ENCODE results near the gene CFH.
A peak's percentile ranks its signal among the peaks of the same experiment; 100 is the strongest.
"Not testable (repeated sequence)": the region's sequence is repeated elsewhere in the genome, so short reads cannot be mapped to it uniquely, and the experiment has no call there.

Gene CFH

DNA sequence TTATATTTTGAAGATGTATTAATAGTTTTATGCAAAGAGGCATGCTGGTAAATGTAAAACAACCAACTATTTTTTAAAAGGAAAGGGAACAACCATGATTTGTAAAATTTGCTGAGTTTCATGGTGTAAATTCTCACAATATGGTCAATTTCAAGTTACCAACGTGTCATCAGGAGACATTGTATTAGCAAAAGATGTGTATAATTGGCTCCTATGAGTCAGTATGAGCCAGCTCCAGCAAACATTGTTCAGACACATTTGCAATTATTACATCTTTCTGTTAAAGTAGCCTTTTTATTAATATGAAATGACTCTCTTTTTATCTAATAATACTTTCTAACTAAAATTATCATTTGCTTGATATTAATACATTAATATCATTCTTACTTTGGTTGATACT is 15.3 kb downstream of the CFH start:
- no peak for DNase-seq (ENCODE audit: low read depth)

DNA sequence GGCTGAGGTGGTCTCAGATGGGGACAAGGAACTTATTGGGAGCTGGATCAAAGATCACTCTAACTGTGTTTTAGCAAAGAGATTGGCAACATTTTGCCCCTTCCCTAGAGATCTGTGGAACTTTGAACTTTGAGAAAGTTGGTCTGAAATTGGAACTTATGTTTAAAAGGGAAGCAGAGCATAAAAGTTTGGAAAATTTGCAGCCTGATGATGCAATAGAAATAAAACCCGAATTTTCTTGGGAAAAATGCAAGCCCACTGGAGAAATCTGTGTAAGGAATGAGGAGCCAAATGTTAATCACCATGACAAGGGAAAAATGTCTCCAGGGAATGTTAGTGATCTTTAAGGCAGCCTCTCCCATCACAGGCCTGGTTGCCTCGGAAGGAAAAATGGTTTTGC is 17.2 kb downstream of the CFH start:
- DNase-seq (ENCODE audit: low read depth): no peak

DNA sequence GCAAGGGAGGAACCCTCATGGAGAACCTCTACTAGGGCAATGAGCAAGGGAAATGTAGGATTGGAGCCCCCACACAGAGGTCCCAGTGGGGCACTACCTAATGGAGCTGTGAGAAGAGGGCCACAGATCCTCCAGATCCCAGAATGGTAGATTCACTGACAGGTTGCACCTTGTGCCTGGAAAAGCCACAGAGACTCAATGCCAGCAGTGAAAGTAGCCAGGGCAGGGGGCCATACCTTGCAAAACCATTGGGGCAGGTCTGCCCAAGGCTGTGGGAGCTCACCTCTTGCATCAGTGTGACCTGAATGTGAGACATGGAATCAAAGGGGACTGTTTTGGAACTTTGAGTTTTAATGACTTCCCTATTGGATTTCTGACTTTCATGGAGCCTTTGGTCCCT is 17.9 kb downstream of the CFH start:
- DNase-seq (ENCODE audit: low read depth): no peak

DNA sequence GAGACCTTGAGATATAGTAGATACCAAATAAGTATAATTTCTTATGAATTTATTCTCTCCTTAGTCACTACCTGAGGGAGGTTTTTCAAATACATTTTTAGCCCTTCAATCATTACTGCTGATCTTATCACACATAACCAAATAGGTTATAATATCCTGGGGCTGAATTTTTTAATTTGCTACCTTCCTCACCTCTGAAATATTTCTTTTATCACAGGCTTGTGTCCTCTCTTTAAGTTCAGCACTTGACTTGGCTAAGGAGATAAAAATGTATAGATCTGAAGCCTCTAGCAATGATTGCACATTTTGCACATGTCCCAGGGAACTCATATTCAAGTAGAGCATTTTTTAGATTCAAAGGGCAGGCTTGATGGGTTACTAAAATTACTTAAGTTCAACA is 23.1 kb downstream of the CFH start:
- DNase-seq (ENCODE audit: low read depth): no peak

DNA sequence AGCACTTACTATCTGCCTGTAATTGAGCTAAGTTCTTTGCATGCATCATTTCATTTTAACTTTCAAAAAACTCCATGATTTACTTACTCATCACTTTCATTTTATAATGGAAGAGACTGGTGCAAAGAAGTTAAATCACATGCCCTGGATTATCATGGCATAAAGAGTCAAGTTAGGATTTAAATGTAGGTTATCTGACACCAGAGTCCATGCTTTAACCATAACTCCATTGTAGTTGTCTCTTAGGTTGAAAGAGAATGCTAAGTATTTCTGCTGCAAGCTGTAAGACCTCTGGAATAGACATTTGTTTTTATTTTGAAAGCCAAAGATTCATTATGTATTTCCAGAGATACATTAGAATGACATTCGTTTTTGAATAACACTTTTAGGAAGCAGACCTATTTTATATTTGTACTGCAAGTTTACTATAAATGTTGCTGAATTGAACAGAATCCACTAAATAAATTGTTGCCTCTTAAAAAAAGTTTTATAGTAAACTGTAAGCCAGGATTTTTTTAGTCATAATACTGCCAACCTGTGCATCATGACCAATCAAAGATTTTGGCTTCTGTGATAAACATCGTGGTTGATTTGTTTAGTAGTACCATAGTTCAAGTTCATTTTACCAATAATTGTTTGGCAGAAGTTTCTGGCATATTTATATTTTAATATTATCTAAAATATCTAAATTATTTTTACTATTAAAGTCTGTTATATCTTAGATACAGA is 26.1 kb downstream of the CFH start:
- no peak for DNase-seq (ENCODE audit: low read depth)

DNA sequence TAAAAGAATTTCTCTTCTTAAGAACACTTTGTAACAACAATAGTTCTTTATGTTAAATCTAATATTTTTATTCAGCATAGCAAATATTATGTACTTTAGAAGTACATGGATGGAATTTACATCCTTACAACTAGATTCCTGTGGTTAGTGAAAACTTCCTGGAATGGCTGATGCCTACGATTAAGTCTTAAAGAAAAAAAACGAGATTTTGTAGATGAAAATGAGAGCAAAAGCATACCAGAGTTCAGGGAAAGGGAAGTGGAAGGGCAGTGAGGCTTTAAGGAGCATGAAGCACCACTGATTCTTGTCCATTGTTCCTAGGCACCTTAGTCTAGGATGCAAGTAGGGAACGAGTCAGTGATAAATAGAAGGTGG is 26.7 kb downstream of the CFH start:
- DNase-seq (ENCODE audit: low read depth): peak; percentile 16

DNA sequence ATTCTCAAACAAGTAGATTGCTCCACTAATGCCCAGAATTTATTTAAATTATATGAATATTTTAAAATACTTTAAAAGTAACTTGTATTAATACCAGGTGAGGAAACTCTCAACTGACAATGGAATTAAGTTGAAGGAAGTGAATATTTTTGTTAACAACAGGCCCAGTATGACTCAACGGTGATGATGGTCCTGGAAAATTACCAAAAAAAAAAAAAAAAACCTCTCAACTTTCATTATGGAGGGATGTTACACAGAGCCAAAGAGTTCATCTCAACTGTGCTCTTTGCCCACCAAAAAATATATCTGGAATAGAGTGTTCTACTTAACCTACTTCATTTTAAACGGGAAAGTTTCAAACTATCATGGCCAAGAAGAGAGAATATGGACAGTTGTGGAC is 28.3 kb downstream of the CFH start:
- DNase-seq (ENCODE audit: low read depth): no peak

- no peak for DNase-seq (ENCODE audit: low read depth)
Observed at GRCh38 chr1:196684476-196684875, 32.6 kb downstream of the CFH start.

DNA sequence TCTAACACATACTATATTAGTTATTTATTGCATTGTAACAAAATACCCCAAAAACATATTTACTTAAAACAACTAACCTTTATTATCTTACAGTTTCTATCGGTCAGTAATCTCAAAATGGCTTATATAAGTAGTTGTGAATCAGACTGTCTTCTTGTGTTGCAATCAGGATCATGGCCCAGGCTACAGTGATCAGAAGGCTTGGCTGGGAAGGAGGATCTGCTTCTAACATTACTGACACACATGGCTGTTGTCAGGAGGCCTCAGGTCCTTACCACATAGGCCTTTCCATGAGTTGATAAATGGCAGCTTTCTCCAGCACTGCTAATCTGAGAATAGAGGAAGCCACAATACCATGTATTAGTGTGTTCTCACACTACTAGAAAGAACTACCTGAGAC is 33.7 kb downstream of the CFH start:
- no peak for DNase-seq (ENCODE audit: low read depth)

DNA sequence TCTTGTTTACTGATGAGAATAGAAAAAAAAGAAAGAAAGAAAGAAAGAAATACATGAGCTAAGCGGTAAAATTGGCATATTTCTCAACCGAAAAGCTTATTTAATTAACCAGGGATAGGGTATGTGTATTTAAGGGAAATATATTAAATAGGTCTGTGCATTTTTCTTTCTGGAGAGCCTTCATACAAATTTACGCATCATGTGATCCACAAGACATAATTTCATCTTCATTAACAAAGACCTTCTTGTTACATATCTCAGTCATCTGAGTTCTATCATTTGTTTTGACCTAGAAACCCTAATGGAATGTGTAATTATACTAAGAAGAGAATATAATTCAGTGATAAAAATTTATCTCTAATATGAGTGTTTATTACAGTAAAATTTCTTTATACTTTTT is 37.2 kb downstream of the CFH start:
- DNase-seq (ENCODE audit: low read depth): no peak

DNA sequence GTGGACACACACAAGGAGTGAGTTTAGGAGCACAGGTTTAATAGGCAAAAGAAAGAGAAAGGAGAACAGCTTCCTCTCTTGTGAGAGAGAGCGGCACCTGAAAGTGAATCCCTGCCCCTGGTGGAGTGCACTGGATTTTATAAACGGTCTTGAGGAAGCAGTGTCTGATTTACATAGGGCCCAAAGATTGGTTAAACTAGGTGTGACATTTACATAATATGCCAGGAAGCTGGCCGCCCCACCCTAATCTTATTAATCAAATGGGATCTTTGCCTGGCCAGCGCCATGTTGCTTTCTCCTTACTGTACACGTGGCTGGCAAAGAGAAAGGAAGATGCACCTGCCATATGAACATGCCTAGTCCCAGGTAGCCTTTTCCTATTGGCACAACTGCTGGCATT is 38.7 kb downstream of the CFH start:
- no peak for DNase-seq (ENCODE audit: low read depth)

- DNase-seq (ENCODE audit: low read depth): no peak
Observed at GRCh38 chr1:196698993-196699392, 47.1 kb downstream of the CFH start.

GRCh38 chr1:196701144-196701543 is 49.3 kb downstream of the CFH start:
- DNase-seq (ENCODE audit: low read depth): no peak

DNA sequence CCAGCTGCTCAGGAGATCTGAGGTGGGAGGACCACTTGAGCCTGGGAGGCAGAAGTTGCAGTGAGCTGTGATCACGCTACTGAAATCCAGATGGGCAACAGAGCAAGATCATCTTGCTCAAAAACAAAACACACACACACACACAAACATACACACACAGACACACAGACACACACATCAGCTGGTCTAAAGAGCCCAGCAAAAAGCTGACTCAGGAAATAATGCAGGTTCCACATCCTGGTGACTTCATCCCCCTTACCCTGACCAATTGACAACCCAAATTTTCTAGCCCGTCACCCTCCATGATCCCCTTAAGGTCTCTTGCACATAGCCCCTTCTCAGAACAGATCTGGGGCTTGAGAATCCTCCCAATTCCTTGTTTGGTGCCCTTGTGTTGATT is 58.0 kb downstream of the CFH start:
- DNase-seq (ENCODE audit: low read depth): not testable (repeated sequence)

DNA sequence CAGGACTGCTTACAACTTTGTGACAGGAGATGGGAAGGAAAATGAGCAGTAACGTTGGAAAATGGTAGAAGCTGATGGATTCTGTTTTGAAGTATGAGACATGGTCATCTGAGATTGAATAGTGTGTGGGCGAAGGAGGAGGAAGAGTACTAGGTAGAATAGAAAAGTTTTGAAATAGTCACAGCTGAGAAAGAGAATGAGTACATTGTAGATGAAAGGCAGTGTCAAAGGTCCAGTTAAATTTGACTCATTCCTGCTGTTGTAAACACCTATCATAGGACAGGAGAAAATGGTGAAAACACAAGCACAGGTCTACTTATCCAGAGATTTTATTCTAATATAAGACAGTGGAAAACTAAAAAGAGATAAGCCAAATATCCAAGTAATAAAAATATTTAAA is 66.0 kb downstream of the CFH start:
- DNase-seq (ENCODE audit: low read depth): no peak

DNA sequence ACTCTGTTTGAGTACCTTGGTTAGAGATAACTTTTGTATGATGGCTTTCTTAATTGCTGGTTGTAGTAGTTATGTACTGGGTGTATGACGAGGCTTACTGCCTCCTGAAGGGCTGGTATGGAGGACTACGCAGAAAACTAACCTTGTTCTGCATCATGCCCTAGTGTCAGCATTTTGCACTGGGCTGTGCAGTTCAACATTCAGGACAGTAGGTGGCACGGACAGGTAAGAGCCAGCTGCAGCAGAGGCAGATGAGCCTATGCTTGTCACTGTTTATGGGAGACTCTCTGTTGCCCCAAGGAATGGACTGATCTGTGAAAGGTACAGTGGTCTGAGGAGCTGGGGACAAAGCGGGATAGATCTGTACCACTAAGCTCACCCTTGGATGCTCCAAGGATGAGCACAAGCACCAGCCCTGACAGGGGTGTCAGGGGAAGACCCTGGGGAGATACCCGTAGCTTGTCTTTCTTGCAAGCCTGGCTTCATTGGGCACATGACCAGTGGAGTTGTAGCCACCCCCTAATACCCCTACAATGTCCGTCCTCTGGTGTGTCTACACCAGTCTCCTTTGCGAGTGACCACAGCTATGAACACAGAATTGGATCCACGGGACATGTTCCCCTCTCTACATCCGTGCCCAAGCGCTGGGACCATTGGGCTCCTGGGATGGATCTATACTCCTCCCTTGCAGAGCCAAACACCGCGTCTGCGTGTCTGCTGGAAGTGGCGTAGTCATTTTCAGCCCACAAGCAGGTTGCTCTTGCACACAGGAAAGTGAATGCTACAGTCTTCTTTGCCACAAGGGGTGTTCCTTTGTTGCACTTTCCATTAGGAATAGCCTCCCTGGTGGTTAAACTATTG is 71.7 kb downstream of the CFH start:
- peak; percentile 6 for DNase-seq (ENCODE audit: low read depth)

DNA sequence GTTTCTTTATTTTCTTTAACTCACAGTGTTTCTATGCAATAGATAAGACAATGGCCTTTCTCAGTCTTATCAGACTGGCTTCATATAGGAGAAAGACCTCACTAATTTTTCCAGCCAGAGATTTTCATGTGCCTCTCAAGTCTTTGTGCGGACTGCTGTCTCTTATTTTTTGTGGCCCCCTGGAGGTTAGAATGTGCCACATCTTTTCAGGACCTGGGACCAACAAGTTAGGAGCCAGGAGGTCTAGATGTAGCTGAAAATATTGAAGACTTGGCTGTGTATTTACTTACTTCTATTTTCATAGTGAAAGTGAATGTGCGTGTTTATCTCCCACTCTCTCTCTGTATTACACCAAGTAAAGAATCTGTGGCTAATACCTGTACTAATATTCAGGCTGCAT is 80.7 kb downstream of the CFH start:
- DNase-seq (ENCODE audit: low read depth): no peak

DNA sequence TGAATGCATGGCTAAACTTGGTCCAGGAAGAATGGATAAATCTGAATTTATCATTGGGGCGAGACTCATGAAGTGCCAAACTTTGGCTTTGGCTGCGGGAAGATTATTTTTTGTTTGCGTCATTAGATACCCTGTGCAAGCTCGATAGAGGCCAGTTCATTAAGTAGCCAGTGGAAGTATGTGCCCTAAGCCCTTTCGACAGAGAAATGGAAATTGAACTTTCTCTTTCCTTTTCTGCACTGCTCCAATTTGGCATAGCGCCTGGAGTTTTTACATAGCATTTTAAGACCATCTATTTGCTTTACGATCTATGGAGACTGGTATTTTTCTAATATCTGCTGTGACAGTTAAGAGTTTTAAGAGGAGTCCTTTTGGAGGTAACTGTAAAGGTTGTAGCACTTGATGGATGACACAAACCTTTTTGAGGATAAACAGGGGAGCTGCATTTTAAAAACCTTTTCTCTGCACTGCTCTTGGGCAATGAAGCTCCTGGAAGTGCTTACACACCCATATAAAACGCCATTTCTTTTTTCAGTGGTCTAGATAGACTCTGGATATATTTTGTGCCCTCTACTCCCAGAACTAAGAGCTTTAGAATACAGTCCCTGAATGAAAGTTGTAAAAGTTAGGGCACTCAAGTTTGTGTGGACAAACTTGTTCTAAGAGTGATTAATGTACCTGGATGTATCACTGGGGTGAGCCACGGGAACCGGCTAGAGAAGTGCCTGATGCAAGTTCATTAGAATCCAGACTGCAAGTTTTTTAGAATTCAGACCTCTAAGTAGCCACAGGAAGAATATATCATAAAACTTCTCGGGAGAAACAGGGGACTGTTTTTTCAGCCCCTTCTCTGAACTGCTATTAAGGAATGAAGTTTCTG is 81.5 kb downstream of the CFH start:
- no peak for DNase-seq (ENCODE audit: low read depth)

DNA sequence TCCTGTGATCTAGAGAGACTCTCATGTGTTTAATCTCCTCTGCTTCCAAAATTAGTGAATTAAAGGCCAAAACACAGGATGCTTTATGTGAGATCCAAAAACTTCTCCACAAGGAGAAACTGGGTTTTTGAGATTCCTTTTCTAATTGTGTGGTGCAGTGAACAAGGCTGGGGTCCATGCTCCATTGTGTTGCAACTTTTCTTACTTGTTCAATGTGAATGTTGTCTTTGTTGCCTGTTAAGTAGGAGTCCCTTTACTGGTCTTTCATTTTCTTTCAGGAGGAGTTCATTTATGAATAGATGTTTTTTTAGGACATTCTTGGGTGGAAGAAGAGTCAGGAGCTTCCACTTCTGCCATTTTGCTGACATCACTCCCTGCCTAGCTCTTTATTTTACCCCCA is 82.2 kb downstream of the CFH start:
- no peak for DNase-seq (ENCODE audit: low read depth)

GRCh38 chr1:196734460-196734859 is 82.6 kb downstream of the CFH start:
- no peak for DNase-seq (ENCODE audit: low read depth)

DNA sequence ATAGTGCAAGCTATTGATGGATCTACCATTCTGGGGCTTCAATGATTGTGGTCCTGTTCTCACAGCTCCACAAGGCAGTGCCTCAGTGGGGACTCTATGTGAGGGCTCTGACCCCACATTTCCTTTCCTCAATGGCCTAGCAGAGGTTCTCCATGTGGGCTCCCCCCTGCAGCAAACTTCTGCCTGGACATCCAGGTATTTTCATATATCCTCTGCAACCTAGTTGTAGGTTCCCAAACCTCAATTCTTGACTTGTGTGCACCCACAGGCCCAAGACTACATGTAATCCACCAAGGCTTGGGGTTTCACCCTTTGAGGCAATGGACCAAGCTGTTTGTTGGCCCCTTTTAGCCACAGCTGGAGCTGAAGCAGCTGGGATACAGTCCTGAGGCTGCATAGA is 86.9 kb downstream of the CFH start:
- DNase-seq (ENCODE audit: low read depth): no peak

DNA sequence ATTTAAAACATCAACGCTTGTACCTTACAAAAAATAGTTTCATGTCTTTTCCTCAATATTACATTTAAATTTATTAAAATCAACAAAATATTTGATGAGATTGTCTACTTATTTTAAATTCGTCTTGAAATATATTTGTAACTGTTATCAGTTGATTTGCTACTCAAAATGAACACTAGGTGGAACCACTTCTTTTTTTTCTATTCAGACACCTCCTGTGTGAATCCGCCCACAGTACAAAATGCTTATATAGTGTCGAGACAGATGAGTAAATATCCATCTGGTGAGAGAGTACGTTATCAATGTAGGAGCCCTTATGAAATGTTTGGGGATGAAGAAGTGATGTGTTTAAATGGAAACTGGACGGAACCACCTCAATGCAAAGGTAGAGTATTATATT is 91.4 kb downstream of the CFH start:
- DNase-seq (ENCODE audit: low read depth): peak; percentile 13
